NT2/D1 (cell line): ENCODE data around the gene STARD7.

Experiments used
- SUZ12 ChIP-seq: IDR thresholded peaks from 2 replicates; pipeline ENCODE4 v1.6.1; 2011; ENCODE audit not compliant: insufficient read length, insufficient read depth; ENCODE audit errors: extremely low read depth
- ZNF274 ChIP-seq: IDR thresholded peaks from 2 replicates; pipeline ENCODE4 v1.6.1; 2011; ENCODE audit warnings: mild to moderate bottlenecking, low read depth, low read length

DNA sequence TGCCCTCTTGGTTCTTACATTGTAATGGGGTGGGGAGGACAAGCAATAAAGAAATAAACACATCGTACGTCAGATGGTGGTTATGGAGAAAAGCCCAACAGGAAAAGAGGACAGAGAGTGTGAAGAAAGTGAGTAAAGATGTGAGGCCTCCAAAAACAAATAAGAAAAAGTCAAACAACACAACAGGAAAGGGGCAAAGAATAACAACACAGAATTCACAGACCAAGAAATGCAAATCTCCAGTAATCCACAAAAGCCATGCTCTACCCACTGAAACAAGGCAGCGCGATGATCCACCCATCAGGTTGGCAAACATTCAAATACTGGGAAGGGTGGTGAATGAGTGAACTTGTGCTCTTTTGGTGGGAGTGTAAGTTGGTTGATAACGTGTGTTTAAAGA, 46.7 kb downstream of the STARD7 start:
- TF ChIP-seq ZNF274 (no peak), SUZ12 (no peak)
